GDM1 (cell line): ENCODE results near the gene CTIF.

Experiments
- DNase-seq: peaks from one replicate; lab custom pipeline; 2025; lab: John Stamatoyannopoulos, UW

The CTIF gene

GRCh38 chr18:48789259-48789812, 250.5 kb downstream of the CTIF start:
- no peak for DNase-seq

GRCh38 chr18:48790226-48790863, 251.5 kb downstream of the CTIF start:
- no peak for DNase-seq

GRCh38 chr18:48790869-48791635, 252.2 kb downstream of the CTIF start:
- no peak for DNase-seq

- no peak for DNase-seq
Observed at GRCh38 chr18:48791636-48792105, 252.8 kb downstream of the CTIF start.

GRCh38 chr18:48792141-48792540, 253.3 kb downstream of the CTIF start:
- DNase-seq, result no peak

- DNase-seq, result no peak
Observed at GRCh38 chr18:48792611-48793380, 254.0 kb downstream of the CTIF start.

- DNase-seq, result no peak
Observed at GRCh38 chr18:48794251-48794970, 255.6 kb downstream of the CTIF start.

GRCh38 chr18:48795696-48796095, 256.9 kb downstream of the CTIF start:
- no peak for DNase-seq

GRCh38 chr18:48796491-48797205, 257.8 kb downstream of the CTIF start:
- no peak for DNase-seq

GRCh38 chr18:48797841-48798255, 259.0 kb downstream of the CTIF start:
- no peak for DNase-seq

- no peak for DNase-seq
Observed at GRCh38 chr18:48798334-48799245, 259.8 kb downstream of the CTIF start.

GRCh38 chr18:48799724-48800315, 261.0 kb downstream of the CTIF start:
- DNase-seq, result no peak

GRCh38 chr18:48800466-48800865, 261.6 kb downstream of the CTIF start:
- no peak for DNase-seq

- no peak for DNase-seq
Observed at GRCh38 chr18:48800876-48801727, 262.3 kb downstream of the CTIF start.

- no peak for DNase-seq
Observed at GRCh38 chr18:48801728-48802542, 263.1 kb downstream of the CTIF start.

GRCh38 chr18:48802543-48803290, 263.9 kb downstream of the CTIF start:
- DNase-seq, result no peak

GRCh38 chr18:48803518-48803917, 264.7 kb downstream of the CTIF start:
- no peak for DNase-seq
